ENCODE measurements around the gene TMEM107. TPM values are rescaled to one million over a fixed set of nuclear protein-coding genes. Genes with fewer than 3 reads are reported as not detected.

The TMEM107 gene
- total RNA-seq, 1 experiment from 2014 or later: 17.2 TPM

DNA sequence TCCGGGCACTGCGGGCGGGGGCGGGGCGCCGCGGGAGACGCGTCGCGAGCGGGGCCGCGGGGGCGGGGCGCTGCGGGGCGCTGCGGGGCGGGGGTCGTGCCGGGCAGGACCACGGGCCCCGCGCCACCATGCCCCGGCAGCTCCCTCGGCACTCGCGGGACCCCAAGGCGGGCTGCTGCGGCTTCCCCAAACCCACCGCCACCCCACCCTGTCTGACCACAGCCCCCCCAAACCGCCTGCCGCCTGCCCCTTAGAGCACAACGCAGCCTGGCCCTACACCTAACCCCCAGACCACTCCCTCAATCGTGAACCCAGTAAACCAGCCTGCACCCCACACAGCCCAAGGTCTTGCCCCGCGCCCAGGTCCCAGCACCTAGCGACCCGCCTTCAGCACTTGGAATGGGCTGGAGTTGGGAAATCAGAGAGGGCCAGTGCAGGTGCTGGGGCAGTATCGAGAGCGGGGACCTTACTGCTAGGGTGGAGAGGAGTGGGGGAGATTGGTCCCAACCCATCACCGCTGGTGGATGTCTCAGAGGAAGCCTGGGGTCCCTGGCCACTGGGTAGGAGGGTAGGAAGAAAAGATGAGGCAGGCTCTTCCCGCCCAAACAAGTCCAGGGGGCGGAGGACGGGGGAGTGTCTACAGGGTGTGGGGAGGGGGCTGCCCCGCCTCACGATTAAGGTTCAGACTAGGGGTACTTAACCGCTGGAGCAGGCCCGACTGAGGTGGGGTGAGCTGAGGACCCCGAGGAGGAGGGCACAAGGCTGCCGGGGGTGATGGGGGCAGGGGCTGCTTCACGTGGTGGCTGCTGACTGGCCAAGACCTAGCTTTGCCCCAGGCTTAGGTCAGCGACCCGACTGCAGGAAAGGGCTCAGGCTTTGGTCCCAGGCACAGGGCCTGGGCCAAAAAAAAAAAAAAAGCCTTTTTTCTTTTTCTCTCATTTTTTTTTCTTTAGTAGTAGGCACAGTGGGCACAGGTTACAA, 12.9 kb downstream of the TMEM107 start (continued):
- TF ChIP-seq, protein P1, sequence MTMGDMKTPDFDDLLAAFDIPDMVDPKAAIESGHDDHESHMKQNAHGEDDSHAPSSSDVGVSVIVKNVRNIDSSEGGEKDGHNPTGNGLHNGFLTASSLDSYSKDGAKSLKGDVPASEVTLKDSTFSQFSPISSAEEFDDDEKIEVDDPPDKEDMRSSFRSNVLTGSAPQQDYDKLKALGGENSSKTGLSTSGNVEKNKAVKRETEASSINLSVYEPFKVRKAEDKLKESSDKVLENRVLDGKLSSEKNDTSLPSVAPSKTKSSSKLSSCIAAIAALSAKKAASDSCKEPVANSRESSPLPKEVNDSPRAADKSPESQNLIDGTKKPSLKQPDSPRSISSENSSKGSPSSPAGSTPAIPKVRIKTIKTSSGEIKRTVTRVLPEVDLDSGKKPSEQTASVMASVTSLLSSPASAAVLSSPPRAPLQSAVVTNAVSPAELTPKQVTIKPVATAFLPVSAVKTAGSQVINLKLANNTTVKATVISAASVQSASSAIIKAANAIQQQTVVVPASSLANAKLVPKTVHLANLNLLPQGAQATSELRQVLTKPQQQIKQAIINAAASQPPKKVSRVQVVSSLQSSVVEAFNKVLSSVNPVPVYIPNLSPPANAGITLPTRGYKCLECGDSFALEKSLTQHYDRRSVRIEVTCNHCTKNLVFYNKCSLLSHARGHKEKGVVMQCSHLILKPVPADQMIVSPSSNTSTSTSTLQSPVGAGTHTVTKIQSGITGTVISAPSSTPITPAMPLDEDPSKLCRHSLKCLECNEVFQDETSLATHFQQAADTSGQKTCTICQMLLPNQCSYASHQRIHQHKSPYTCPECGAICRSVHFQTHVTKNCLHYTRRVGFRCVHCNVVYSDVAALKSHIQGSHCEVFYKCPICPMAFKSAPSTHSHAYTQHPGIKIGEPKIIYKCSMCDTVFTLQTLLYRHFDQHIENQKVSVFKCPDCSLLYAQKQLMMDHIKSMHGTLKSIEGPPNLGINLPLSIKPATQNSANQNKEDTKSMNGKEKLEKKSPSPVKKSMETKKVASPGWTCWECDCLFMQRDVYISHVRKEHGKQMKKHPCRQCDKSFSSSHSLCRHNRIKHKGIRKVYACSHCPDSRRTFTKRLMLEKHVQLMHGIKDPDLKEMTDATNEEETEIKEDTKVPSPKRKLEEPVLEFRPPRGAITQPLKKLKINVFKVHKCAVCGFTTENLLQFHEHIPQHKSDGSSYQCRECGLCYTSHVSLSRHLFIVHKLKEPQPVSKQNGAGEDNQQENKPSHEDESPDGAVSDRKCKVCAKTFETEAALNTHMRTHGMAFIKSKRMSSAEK (CRISPR knock-in tag; IDR thresholded peaks at IDR 0.05; ENCODE audit: borderline replicate concordance): no peak
- TF ChIP-seq, protein P2, sequence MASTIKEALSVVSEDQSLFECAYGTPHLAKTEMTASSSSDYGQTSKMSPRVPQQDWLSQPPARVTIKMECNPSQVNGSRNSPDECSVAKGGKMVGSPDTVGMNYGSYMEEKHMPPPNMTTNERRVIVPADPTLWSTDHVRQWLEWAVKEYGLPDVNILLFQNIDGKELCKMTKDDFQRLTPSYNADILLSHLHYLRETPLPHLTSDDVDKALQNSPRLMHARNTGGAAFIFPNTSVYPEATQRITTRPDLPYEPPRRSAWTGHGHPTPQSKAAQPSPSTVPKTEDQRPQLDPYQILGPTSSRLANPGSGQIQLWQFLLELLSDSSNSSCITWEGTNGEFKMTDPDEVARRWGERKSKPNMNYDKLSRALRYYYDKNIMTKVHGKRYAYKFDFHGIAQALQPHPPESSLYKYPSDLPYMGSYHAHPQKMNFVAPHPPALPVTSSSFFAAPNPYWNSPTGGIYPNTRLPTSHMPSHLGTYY (CRISPR knock-in tag; IDR thresholded peaks at IDR 0.05): no peak
- TF ChIP-seq, protein P3, sequence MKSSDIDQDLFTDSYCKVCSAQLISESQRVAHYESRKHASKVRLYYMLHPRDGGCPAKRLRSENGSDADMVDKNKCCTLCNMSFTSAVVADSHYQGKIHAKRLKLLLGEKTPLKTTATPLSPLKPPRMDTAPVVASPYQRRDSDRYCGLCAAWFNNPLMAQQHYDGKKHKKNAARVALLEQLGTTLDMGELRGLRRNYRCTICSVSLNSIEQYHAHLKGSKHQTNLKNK (CRISPR knock-in tag; IDR thresholded peaks at IDR 0.05): no peak
- TF ChIP-seq TP53 (CRISPR knock-in tag; IDR thresholded peaks at IDR 0.05) (0 out of 2 replicates have a peak, but pooled peaks have one; percentile 4), FOXP1 (CRISPR knock-in tag; IDR thresholded peaks at IDR 0.05; ENCODE audit: borderline replicate concordance) (no peak), ESRRA (CRISPR knock-in tag; IDR thresholded peaks at IDR 0.05; ENCODE audit: borderline replicate concordance) (no peak), CREM (CRISPR knock-in tag; IDR thresholded peaks at IDR 0.05) (no peak), TCF7 (CRISPR knock-in tag; IDR thresholded peaks at IDR 0.05; ENCODE audit: low read depth) (no peak), NR2C2 (CRISPR knock-in tag; IDR thresholded peaks at IDR 0.05) (no peak), ZNF671 (CRISPR knock-in tag; IDR thresholded peaks at IDR 0.05) (no peak), FOXK1 (CRISPR knock-in tag; IDR thresholded peaks at IDR 0.05) (no peak; the same call in 1 of the 2 replicates), ZBTB21 (CRISPR knock-in tag; IDR thresholded peaks at IDR 0.05; ENCODE audit: borderline replicate concordance) (no peak), ETV6 (CRISPR knock-in tag; IDR thresholded peaks at IDR 0.05) (no peak), NFE2L1 (CRISPR knock-in tag; IDR thresholded peaks at IDR 0.05) (no peak), IRF2 (CRISPR knock-in tag; IDR thresholded peaks at IDR 0.05; ENCODE audit: borderline replicate concordance, low read depth) (no peak), EMX1 (CRISPR knock-in tag; IDR thresholded peaks at IDR 0.05) (peak; percentile 53; the same call in 1 of the 2 replicates), SMAD3 (CRISPR knock-in tag; IDR thresholded peaks at IDR 0.05; ENCODE audit: borderline replicate concordance) (no peak), NFATC4 (CRISPR knock-in tag; IDR thresholded peaks at IDR 0.05) (no peak)
- TF ChIP-seq, protein P4, sequence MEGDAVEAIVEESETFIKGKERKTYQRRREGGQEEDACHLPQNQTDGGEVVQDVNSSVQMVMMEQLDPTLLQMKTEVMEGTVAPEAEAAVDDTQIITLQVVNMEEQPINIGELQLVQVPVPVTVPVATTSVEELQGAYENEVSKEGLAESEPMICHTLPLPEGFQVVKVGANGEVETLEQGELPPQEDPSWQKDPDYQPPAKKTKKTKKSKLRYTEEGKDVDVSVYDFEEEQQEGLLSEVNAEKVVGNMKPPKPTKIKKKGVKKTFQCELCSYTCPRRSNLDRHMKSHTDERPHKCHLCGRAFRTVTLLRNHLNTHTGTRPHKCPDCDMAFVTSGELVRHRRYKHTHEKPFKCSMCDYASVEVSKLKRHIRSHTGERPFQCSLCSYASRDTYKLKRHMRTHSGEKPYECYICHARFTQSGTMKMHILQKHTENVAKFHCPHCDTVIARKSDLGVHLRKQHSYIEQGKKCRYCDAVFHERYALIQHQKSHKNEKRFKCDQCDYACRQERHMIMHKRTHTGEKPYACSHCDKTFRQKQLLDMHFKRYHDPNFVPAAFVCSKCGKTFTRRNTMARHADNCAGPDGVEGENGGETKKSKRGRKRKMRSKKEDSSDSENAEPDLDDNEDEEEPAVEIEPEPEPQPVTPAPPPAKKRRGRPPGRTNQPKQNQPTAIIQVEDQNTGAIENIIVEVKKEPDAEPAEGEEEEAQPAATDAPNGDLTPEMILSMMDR (IDR thresholded peaks at IDR 0.05): no peak
- TF ChIP-seq, protein P5, sequence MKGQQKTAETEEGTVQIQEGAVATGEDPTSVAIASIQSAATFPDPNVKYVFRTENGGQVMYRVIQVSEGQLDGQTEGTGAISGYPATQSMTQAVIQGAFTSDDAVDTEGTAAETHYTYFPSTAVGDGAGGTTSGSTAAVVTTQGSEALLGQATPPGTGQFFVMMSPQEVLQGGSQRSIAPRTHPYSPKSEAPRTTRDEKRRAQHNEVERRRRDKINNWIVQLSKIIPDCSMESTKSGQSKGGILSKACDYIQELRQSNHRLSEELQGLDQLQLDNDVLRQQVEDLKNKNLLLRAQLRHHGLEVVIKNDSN (CRISPR knock-in tag; IDR thresholded peaks at IDR 0.05): peak; percentile 49; the same call in 1 of the 2 replicates
- TF ChIP-seq, protein P6, sequence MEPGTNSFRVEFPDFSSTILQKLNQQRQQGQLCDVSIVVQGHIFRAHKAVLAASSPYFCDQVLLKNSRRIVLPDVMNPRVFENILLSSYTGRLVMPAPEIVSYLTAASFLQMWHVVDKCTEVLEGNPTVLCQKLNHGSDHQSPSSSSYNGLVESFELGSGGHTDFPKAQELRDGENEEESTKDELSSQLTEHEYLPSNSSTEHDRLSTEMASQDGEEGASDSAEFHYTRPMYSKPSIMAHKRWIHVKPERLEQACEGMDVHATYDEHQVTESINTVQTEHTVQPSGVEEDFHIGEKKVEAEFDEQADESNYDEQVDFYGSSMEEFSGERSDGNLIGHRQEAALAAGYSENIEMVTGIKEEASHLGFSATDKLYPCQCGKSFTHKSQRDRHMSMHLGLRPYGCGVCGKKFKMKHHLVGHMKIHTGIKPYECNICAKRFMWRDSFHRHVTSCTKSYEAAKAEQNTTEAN (CRISPR knock-in tag; IDR thresholded peaks at IDR 0.05): no peak
- TF ChIP-seq, protein P7, sequence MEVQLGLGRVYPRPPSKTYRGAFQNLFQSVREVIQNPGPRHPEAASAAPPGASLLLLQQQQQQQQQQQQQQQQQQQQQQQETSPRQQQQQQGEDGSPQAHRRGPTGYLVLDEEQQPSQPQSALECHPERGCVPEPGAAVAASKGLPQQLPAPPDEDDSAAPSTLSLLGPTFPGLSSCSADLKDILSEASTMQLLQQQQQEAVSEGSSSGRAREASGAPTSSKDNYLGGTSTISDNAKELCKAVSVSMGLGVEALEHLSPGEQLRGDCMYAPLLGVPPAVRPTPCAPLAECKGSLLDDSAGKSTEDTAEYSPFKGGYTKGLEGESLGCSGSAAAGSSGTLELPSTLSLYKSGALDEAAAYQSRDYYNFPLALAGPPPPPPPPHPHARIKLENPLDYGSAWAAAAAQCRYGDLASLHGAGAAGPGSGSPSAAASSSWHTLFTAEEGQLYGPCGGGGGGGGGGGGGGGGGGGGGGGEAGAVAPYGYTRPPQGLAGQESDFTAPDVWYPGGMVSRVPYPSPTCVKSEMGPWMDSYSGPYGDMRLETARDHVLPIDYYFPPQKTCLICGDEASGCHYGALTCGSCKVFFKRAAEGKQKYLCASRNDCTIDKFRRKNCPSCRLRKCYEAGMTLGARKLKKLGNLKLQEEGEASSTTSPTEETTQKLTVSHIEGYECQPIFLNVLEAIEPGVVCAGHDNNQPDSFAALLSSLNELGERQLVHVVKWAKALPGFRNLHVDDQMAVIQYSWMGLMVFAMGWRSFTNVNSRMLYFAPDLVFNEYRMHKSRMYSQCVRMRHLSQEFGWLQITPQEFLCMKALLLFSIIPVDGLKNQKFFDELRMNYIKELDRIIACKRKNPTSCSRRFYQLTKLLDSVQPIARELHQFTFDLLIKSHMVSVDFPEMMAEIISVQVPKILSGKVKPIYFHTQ (CRISPR knock-in tag; IDR thresholded peaks at IDR 0.05): no peak
- TF ChIP-seq, protein P8, sequence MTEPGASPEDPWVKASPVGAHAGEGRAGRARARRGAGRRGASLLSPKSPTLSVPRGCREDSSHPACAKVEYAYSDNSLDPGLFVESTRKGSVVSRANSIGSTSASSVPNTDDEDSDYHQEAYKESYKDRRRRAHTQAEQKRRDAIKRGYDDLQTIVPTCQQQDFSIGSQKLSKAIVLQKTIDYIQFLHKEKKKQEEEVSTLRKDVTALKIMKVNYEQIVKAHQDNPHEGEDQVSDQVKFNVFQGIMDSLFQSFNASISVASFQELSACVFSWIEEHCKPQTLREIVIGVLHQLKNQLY (CRISPR knock-in tag; IDR thresholded peaks at IDR 0.05): no peak
- TF ChIP-seq, protein P9, sequence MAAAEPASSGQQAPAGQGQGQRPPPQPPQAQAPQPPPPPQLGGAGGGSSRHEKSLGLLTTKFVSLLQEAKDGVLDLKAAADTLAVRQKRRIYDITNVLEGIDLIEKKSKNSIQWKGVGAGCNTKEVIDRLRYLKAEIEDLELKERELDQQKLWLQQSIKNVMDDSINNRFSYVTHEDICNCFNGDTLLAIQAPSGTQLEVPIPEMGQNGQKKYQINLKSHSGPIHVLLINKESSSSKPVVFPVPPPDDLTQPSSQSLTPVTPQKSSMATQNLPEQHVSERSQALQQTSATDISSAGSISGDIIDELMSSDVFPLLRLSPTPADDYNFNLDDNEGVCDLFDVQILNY (CRISPR knock-in tag; IDR thresholded peaks at IDR 0.05): no peak; the same call in none of the 2 replicates

All from WTC11 (cell line).